Lower leg skin (tissue), 3 donors: ENCODE results near the gene TUBD1.

Source experiments
- POLR2A ChIP-seq, 2 donors: fragments of 450-650 bp; IDR thresholded peaks; one replicate each; pipeline ENCODE4 v1.6.1; 2016 to 2017; ENCODE audit warnings: antibody characterized with exemption in 2 of 2, mild to moderate bottlenecking in 1 of 2, moderate library complexity in 1 of 2
- TF ChIP-seq, protein P1 (sequence below), 3 donors: fragments of 450-650 bp; IDR thresholded peaks; one replicate each; pipeline ENCODE4 v1.5.1; 2016; ENCODE audit warnings: antibody characterized with exemption in 3 of 3, mild to moderate bottlenecking in 3 of 3, moderate library complexity in 2 of 3

DNA sequence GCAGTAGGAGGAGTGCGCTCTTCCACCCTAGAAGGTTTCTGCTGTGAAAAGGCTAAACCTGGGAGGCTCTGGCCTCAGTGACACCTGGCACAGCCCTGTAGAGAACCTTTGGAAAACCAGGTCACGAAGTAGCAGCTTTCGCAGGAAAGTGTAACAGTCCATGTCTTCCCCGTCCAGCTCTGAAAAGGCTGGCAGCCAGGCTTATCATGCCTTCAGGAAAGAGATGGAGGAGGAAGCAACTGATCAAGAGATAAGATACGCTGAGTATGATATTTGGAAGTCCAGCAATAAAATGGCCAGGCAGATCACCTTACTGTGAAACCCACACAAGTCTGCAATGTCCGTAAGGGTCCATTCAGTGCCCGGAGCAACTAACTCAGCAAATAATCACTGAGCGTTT is 22.3 kb downstream of the TUBD1 start:
- TF ChIP-seq, protein P1, sequence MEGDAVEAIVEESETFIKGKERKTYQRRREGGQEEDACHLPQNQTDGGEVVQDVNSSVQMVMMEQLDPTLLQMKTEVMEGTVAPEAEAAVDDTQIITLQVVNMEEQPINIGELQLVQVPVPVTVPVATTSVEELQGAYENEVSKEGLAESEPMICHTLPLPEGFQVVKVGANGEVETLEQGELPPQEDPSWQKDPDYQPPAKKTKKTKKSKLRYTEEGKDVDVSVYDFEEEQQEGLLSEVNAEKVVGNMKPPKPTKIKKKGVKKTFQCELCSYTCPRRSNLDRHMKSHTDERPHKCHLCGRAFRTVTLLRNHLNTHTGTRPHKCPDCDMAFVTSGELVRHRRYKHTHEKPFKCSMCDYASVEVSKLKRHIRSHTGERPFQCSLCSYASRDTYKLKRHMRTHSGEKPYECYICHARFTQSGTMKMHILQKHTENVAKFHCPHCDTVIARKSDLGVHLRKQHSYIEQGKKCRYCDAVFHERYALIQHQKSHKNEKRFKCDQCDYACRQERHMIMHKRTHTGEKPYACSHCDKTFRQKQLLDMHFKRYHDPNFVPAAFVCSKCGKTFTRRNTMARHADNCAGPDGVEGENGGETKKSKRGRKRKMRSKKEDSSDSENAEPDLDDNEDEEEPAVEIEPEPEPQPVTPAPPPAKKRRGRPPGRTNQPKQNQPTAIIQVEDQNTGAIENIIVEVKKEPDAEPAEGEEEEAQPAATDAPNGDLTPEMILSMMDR (IDR thresholded peaks at IDR 0.05) = no peak
- TF ChIP-seq POLR2A (IDR thresholded peaks at IDR 0.05) = no peak
